ENCODE data around the gene KATNIP. TPM values are rescaled to one million over a fixed set of nuclear protein-coding genes. Genes with fewer than 3 reads are reported as not detected.
A peak's percentile ranks its signal among the peaks of the same experiment; 100 is the strongest.

The KATNIP gene
- total and polyA plus RNA-seq, 7 experiments from 2014 or later = 5.7 to 39.0 (median 20.1) TPM

GRCh38 chr16:27520982-27521673 lies 28.8 kb upstream of the KATNIP start:
- ChIA-PET CTCF (no interaction called here), POLR2A (no interaction called here)
- no peaks in the 10 kb centered on the region for H3K4me1 ChIP-seq (ENCODE audit: control insufficient read depth in 2 of 2, insufficient read depth in 2 of 2, low read length in 2 of 2)
- Mint-ChIP-seq H3K36me3 (peaks cover 8 to 48% (median 21%) of the 10 kb centered on the region in 5 donors), H3K27ac (peak overlapping the region in 1 of 9 donors; percentile 77), H3K27me3 (no peaks in the 10 kb centered on the region), H3K4me3 (no peak overlapping the region), H3K4me1 (peaks cover 0 to 4% (median 0%) of the 10 kb centered on the region in 7 donors), H3K9me3 (no peaks in the 10 kb centered on the region)
- H3K4me3 ChIP-seq (ENCODE audit: low read length) = no peak overlapping the region
- ATAC-seq (no peak), DNase-seq (no peak)
- H3K9me3 ChIP-seq (ENCODE audit: control insufficient read depth in 2 of 3, low read length in 3 of 3) = no peaks in the 10 kb centered on the region
- no peak overlapping the region for H3K27ac ChIP-seq (ENCODE audit: low read depth, low read length)
- H3K36me3 ChIP-seq (ENCODE audit: control insufficient read depth in 2 of 3, insufficient read depth in 3 of 3, low read length in 3 of 3) = peaks cover 5 to 59% (median 9%) of the 10 kb centered on the region in 3 experiments
- no peaks in the 10 kb centered on the region for H3K27me3 ChIP-seq (ENCODE audit: control insufficient read depth in 2 of 2, insufficient read depth in 2 of 2, low read length in 2 of 2)
- intact Hi-C loops (cut with micrococcal nuclease) = no loop called here

DNA sequence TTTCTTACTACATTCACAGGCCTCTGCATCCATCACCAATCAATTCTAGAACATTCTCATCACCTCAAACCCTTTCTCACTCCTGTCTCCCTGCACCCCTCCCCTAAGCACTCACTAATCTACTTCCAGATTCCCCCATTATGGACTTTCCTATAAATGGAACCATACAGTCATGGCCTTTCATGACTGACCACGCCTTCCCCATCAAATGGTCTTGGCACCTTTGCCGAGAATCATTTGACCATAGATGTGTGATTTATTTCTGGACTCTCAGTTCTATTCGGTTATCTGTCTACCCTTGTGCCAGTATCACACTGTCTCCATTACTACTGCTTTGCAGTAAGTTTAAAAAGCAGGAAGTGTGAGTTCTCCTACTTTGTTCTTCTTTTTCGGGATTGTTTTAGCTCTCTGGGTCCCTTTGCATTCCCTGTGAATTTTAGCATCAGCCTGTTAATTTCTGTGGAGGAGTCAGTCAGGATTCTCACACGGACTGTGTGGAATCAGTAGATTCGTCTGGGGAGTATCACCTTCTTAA lies 27.7 kb upstream of the KATNIP start:
- Mint-ChIP-seq H3K9me3 (no peaks in the 10 kb centered on the region), H3K36me3 (peaks cover 14 to 56% (median 21%) of the 10 kb centered on the region in 5 donors), H3K27ac (peak overlapping the region in 2 of 9 donors; percentile 17 to 41), H3K4me1 (peaks cover 0 to 4% (median 0%) of the 10 kb centered on the region in 7 donors), H3K4me3 (no peak overlapping the region), H3K27me3 (no peaks in the 10 kb centered on the region)
- H3K36me3 ChIP-seq (ENCODE audit: control insufficient read depth in 2 of 3, insufficient read depth in 3 of 3, low read length in 3 of 3) = peaks cover 5 to 59% (median 9%) of the 10 kb centered on the region in 3 experiments
- intact Hi-C loops (cut with micrococcal nuclease) = no loop called here
- no peak for DNase-seq
- no peak overlapping the region for H3K27ac ChIP-seq (ENCODE audit: low read depth, low read length)
- H3K4me3 ChIP-seq (ENCODE audit: low read length) = no peak overlapping the region
- no peaks in the 10 kb centered on the region for H3K27me3 ChIP-seq (ENCODE audit: control insufficient read depth in 2 of 2, insufficient read depth in 2 of 2, low read length in 2 of 2)
- ATAC-seq = no peak
- ChIA-PET CTCF (interaction anchor here (0.6 kb wide), 1 partner anchor 587 kb away, joined by 3 read pairs; no protein-coding TSS in a partner anchor), POLR2A (no interaction called here)
- H3K9me3 ChIP-seq (ENCODE audit: control insufficient read depth in 2 of 3, low read length in 3 of 3) = no peaks in the 10 kb centered on the region
- no peaks in the 10 kb centered on the region for H3K4me1 ChIP-seq (ENCODE audit: control insufficient read depth in 2 of 2, insufficient read depth in 2 of 2, low read length in 2 of 2)

GRCh38 chr16:27526180-27526579 lies 23.8 kb upstream of the KATNIP start:
- no peaks in the 10 kb centered on the region for H3K4me1 ChIP-seq (ENCODE audit: control insufficient read depth in 2 of 2, insufficient read depth in 2 of 2, low read length in 2 of 2)
- Mint-ChIP-seq H3K4me3 (no peak overlapping the region), H3K27ac (peak overlapping the region in 1 of 9 donors; percentile 17), H3K27me3 (no peaks in the 10 kb centered on the region), H3K4me1 (peaks cover 0 to 6% (median 2%) of the 10 kb centered on the region in 7 donors), H3K9me3 (peaks cover 0 to 2% (median 0%) of the 10 kb centered on the region in 11 donors), H3K36me3 (peaks cover 28 to 66% (median 38%) of the 10 kb centered on the region in 5 donors)
- no peak for DNase-seq
- H3K36me3 ChIP-seq (ENCODE audit: control insufficient read depth in 2 of 3, insufficient read depth in 3 of 3, low read length in 3 of 3) = peaks cover 15 to 76% (median 21%) of the 10 kb centered on the region in 3 experiments
- no peaks in the 10 kb centered on the region for H3K9me3 ChIP-seq (ENCODE audit: control insufficient read depth in 2 of 3, low read length in 3 of 3)
- ChIA-PET POLR2A (no interaction called here), CTCF (interaction anchor here (0.8 kb wide), 1 partner anchor 16 kb away, joined by 3 read pairs; no protein-coding TSS in a partner anchor)
- H3K4me3 ChIP-seq (ENCODE audit: low read length) = no peak overlapping the region
- no peaks in the 10 kb centered on the region for H3K27me3 ChIP-seq (ENCODE audit: control insufficient read depth in 2 of 2, insufficient read depth in 2 of 2, low read length in 2 of 2)
- H3K27ac ChIP-seq (ENCODE audit: low read depth, low read length) = no peak overlapping the region
- ATAC-seq = no peak
- intact Hi-C loops (cut with micrococcal nuclease) = no loop called here

DNA sequence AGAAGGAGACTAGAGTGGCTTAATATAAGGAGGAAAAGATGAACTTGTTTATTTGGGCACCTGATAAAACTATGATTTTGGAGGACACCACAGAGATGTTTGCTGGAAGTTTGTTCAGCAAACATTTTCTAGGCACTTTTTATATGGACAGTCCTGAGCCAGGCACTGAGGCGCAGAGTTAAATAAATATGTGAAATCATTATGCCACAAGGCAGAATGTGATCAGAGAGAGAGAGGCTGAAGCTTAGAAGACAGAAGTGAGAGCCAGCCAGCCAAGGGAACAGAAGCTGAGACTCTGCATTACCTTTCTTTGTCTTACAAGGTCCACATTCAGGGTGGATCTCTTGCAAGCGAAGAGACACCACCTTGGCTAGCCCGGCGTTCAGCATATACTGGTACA lies 21.6 kb upstream of the KATNIP start:
- peaks cover 35 to 57% (median 45%) of the 10 kb centered on the region in 5 donors for H3K36me3 Mint-ChIP-seq
- Histone ChIP-seq H3K27me3 (ENCODE audit: control insufficient read depth in 2 of 2, insufficient read depth in 2 of 2, low read length in 2 of 2) (no peaks in the 10 kb centered on the region), H3K36me3 (ENCODE audit: control insufficient read depth in 2 of 3, insufficient read depth in 3 of 3, low read length in 3 of 3) (peaks cover 15 to 91% (median 29%) of the 10 kb centered on the region in 3 experiments), H3K9me3 (ENCODE audit: control insufficient read depth in 2 of 3, low read length in 3 of 3) (no peaks in the 10 kb centered on the region), H3K27ac (ENCODE audit: low read depth, low read length) (no peak overlapping the region), H3K4me3 (ENCODE audit: low read length) (no peak overlapping the region), H3K4me1 (ENCODE audit: control insufficient read depth in 2 of 2, insufficient read depth in 2 of 2, low read length in 2 of 2) (no peaks in the 10 kb centered on the region)
- no peak for ATAC-seq
- peaks cover 0 to 2% (median 0%) of the 10 kb centered on the region in 11 donors for H3K9me3 Mint-ChIP-seq
- intact Hi-C loops (cut with micrococcal nuclease) = no loop called here
- POLR2A ChIA-PET = interaction anchor here (0.7 kb wide), 1 partner anchor 380 kb away, joined by 3 read pairs; no protein-coding TSS in a partner anchor
- peak overlapping the region in 1 of 9 donors; percentile 23 for H3K27ac Mint-ChIP-seq
- DNase-seq = no peak
- peaks cover 3 to 13% (median 12%) of the 10 kb centered on the region in 7 donors for H3K4me1 Mint-ChIP-seq
- H3K4me3 Mint-ChIP-seq = no peak overlapping the region
- CTCF ChIA-PET = no interaction called here
- H3K27me3 Mint-ChIP-seq = no peaks in the 10 kb centered on the region

- Mint-ChIP-seq H3K27ac (no peak overlapping the region), H3K4me3 (no peak overlapping the region), H3K36me3 (peaks cover 46 to 69% (median 55%) of the 10 kb centered on the region in 5 donors), H3K4me1 (peaks cover 4 to 16% (median 13%) of the 10 kb centered on the region in 7 donors), H3K9me3 (peaks cover 0 to 2% (median 0%) of the 10 kb centered on the region in 11 donors), H3K27me3 (no peaks in the 10 kb centered on the region)
- Histone ChIP-seq H3K27ac (ENCODE audit: low read depth, low read length) (no peak overlapping the region), H3K4me1 (ENCODE audit: control insufficient read depth in 2 of 2, insufficient read depth in 2 of 2, low read length in 2 of 2) (no peaks in the 10 kb centered on the region), H3K27me3 (ENCODE audit: control insufficient read depth in 2 of 2, insufficient read depth in 2 of 2, low read length in 2 of 2) (no peaks in the 10 kb centered on the region), H3K36me3 (ENCODE audit: control insufficient read depth in 2 of 3, insufficient read depth in 3 of 3, low read length in 3 of 3) (peaks cover 15 to 91% (median 21%) of the 10 kb centered on the region in 3 experiments), H3K9me3 (ENCODE audit: control insufficient read depth in 2 of 3, low read length in 3 of 3) (no peaks in the 10 kb centered on the region), H3K4me3 (ENCODE audit: low read length) (no peak overlapping the region)
- ATAC-seq = no peak
- intact Hi-C loops (cut with micrococcal nuclease) = no loop called here
- ChIA-PET POLR2A (no interaction called here), CTCF (no interaction called here)
- no peak for DNase-seq
Observed at GRCh38 chr16:27529962-27530361, 20.0 kb upstream of the KATNIP start.

GRCh38 chr16:27531186-27531585 lies 18.8 kb upstream of the KATNIP start:
- peak overlapping the region in 3 of 9 donors; percentile 18 to 65 (median 29) for H3K27ac Mint-ChIP-seq

More at GRCh38 chr16:27531186-27531585, 18.8 kb upstream of the KATNIP start:
- Histone ChIP-seq H3K27me3 (ENCODE audit: control insufficient read depth in 2 of 2, insufficient read depth in 2 of 2, low read length in 2 of 2) (no peaks in the 10 kb centered on the region), H3K9me3 (ENCODE audit: control insufficient read depth in 2 of 3, low read length in 3 of 3) (no peaks in the 10 kb centered on the region), H3K36me3 (ENCODE audit: control insufficient read depth in 2 of 3, insufficient read depth in 3 of 3, low read length in 3 of 3) (peaks cover 15 to 89% (median 21%) of the 10 kb centered on the region in 3 experiments), H3K4me3 (ENCODE audit: low read length) (no peak overlapping the region), H3K27ac (ENCODE audit: low read depth, low read length) (no peak overlapping the region), H3K4me1 (ENCODE audit: control insufficient read depth in 2 of 2, insufficient read depth in 2 of 2, low read length in 2 of 2) (no peaks in the 10 kb centered on the region)
- ChIA-PET CTCF (no interaction called here), POLR2A (no interaction called here)
- Mint-ChIP-seq H3K9me3 (peaks cover 0 to 2% (median 0%) of the 10 kb centered on the region in 11 donors), H3K4me3 (no peak overlapping the region), H3K27me3 (no peaks in the 10 kb centered on the region), H3K4me1 (peaks cover 4 to 16% (median 13%) of the 10 kb centered on the region in 7 donors), H3K36me3 (peaks cover 46 to 72% (median 54%) of the 10 kb centered on the region in 5 donors)
- DNase-seq = no peak
- ATAC-seq = no peak
- intact Hi-C loops (cut with micrococcal nuclease) = no loop called here

All from naive thymus-derived CD4-positive, alpha-beta T cell (primary cell).